GM21381 (cell line): ENCODE results near the gene ARFGAP3.

ENCODE experiments used
- ATAC-seq: cut with Tn5 transposase; IDR thresholded peaks from one replicate; pipeline ENCODE4 v1.9.1; 2021; ENCODE audit warnings: mild to moderate bottlenecking, moderate library complexity; ENCODE audit not compliant: unreplicated experiment

ARFGAP3 gene

GRCh38 chr22:42856865-42857704 lies at the start of gene ARFGAP3:
Gene ARFGAP3 (minus strand): TSS chr22:42857273. CDS start chr22:42857182, 91 bp downstream.
- ATAC-seq = peak; percentile 83

- ATAC-seq = no peak
These were observed 48.7 kb upstream of the ARFGAP3 start for GRCh38 chr22:42905702-42906183.

GRCh38 chr22:42905217-42905616 lies 48.1 kb upstream of the ARFGAP3 start:
- ATAC-seq = no peak

GRCh38 chr22:42904050-42904449 lies 47.0 kb upstream of the ARFGAP3 start:
- no peak for ATAC-seq

- no peak for ATAC-seq
These were observed 45.9 kb upstream of the ARFGAP3 start for GRCh38 chr22:42902875-42903510.

- no peak for ATAC-seq
These were observed 44.9 kb upstream of the ARFGAP3 start for GRCh38 chr22:42901790-42902508.

- ATAC-seq = no peak
These were observed 40.9 kb upstream of the ARFGAP3 start for GRCh38 chr22:42897960-42898359.

GRCh38 chr22:42895541-42895981 lies 38.5 kb upstream of the ARFGAP3 start:
- ATAC-seq = no peak

- ATAC-seq = no peak
These were observed 38.0 kb upstream of the ARFGAP3 start for GRCh38 chr22:42895087-42895486.

GRCh38 chr22:42893371-42894150 lies 36.5 kb upstream of the ARFGAP3 start:
- ATAC-seq = no peak

- no peak for ATAC-seq
These were observed 35.7 kb upstream of the ARFGAP3 start for GRCh38 chr22:42892571-42893316.

GRCh38 chr22:42892156-42892555 lies 35.1 kb upstream of the ARFGAP3 start:
- no peak for ATAC-seq

- no peak for ATAC-seq
These were observed 34.6 kb upstream of the ARFGAP3 start for GRCh38 chr22:42891696-42892095.

- ATAC-seq = no peak
These were observed 33.9 kb upstream of the ARFGAP3 start for GRCh38 chr22:42891008-42891407.

GRCh38 chr22:42889304-42889703 lies 32.2 kb upstream of the ARFGAP3 start:
- ATAC-seq = no peak

- ATAC-seq = no peak
These were observed 30.7 kb upstream of the ARFGAP3 start for GRCh38 chr22:42887523-42888507.

- ATAC-seq = no peak
These were observed 30.0 kb upstream of the ARFGAP3 start for GRCh38 chr22:42887120-42887519.

- ATAC-seq = no peak
These were observed 28.4 kb upstream of the ARFGAP3 start for GRCh38 chr22:42885446-42885845.
